GM21825 (cell line): ENCODE measurements around the gene OR4A47.
"Not testable (repeated sequence)": the region's sequence is repeated elsewhere in the genome, so short reads cannot be mapped to it uniquely, and the experiment has no call there.

Experiments
- ATAC-seq: cut with Tn5 transposase; IDR thresholded peaks from one replicate; pipeline ENCODE4 v1.9.1; 2021; ENCODE audit warnings: mild to moderate bottlenecking, moderate library complexity; ENCODE audit not compliant: unreplicated experiment

The OR4A47 gene, protein sequence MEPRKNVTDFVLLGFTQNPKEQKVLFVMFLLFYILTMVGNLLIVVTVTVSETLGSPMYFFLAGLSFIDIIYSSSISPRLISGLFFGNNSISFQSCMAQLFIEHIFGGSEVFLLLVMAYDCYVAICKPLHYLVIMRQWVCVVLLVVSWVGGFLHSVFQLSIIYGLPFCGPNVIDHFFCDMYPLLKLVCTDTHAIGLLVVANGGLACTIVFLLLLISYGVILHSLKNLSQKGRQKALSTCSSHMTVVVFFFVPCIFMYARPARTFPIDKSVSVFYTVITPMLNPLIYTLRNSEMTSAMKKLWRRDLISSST

DNA sequence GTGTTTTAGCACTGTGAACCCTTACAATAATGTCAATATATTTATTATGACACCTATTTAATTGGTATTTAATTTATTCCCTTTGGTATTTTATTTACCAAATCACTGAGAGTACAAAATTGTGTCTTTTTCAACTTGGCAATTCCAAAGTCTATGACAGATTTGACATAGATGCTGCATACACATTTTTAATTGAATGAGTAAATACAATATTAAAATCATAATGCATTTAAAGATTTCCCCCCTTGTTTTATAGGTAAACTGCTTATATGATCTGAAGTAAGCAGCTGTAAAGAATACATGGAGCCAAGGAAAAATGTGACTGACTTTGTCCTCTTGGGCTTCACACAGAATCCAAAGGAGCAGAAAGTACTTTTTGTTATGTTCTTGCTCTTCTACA is at the start of gene OR4A47:
TSS of gene OR4A47 (plus strand) at position 301 of the 400 bp plus-strand sequence. CDS start at position 301, 0 bp downstream.
- not testable (repeated sequence) for ATAC-seq

DNA sequence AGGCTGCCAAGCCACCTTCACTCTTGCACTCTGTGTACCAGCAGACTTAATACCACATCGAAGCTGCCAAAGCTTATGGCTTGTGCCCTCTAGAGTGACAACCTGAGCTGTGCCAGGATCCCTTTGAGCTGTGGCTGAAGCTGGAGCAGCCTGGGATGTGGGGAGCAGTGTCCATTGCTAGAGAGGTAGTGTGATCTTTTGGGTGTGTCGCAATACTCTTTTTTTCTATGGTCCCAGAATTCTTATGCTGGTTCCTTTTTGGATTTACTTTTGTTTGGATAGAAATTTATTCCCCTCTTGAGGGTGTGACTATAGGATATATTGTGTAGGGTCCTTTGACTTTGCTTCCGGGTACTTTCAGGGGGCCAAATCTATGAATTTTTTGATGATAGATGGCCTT is 32.7 kb upstream of the OR4A47 start:
- not testable (repeated sequence) for ATAC-seq

DNA sequence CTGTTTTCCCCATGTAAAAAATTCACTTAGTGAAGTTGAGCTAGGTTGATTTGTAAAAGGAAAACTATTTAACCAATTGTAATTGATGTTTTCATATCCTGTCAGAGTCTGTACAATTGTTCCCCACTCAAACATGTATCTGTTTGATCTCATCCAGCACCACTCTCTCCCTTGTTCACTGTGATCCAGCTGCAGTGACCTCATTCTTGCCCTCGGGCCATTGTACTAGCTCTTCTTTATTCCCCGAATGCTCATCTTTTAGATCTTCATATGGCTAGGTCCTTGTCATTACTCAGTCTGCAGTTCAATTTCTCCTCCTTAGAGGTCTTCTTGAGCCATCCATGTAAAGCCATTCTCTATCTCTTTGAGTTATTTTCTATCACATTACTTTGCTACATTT is 14.6 kb upstream of the OR4A47 start:
- not testable (repeated sequence) for ATAC-seq

DNA sequence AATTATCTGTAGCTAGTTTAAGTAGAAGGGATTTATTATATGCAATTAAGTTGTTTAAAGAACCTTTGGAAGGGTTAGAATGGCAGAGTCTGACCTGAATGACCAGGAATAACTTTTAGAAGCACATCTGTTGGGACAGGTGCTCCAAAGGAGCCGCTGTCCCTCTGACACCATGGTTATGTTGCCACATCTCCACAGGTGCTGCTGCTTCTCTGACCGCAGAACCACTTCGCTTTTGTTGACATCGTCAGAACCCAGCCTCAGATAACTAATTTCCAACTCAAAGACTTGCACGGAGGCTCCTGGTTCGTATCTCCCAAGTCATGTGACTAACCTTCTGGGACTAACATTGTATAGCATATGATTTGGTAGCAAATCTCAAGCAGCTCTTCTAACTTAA is 13.9 kb upstream of the OR4A47 start:
- ATAC-seq: not testable (repeated sequence)

DNA sequence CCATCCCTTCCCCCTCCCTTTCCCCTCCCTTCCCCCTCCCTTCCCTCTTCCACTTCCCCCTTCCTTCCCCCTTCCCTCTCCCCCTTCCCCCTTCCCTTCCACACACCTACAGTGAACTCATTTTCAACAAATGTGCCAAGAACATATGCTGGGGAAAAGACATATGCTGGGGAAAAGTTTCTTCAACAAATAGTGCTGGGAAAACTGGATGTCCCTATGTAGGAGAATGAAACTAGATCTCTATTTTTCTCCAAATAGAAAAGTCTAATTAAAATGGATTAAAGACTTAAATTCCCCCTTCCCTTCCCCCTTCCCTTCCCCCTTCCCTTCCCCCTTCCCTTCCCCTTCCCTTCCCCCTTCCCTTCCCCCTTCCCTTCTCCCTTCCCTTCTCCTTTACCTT is 17.6 kb downstream of the OR4A47 start:
- not testable (repeated sequence) for ATAC-seq

DNA sequence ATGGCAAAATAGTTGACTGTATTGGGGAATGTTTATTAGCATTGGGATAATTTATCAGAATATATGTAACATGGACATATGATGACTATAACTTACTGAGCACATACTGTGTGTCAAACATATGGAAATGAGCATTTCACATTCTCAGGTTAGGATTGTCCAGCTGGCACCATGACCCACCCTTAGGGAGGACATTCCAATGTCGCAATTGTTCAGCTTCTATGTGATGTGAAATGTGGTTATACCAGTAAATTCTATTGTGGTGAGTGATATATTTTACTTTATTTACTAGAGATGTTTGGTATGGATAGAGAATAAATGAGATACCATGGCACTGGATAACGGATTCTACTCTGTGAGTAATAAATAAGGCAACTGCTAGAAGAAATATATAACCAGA is 50.4 kb downstream of the OR4A47 start:
- ATAC-seq: no peak
